Measurements from ENCODE around the gene SCUBE1.

DNA sequence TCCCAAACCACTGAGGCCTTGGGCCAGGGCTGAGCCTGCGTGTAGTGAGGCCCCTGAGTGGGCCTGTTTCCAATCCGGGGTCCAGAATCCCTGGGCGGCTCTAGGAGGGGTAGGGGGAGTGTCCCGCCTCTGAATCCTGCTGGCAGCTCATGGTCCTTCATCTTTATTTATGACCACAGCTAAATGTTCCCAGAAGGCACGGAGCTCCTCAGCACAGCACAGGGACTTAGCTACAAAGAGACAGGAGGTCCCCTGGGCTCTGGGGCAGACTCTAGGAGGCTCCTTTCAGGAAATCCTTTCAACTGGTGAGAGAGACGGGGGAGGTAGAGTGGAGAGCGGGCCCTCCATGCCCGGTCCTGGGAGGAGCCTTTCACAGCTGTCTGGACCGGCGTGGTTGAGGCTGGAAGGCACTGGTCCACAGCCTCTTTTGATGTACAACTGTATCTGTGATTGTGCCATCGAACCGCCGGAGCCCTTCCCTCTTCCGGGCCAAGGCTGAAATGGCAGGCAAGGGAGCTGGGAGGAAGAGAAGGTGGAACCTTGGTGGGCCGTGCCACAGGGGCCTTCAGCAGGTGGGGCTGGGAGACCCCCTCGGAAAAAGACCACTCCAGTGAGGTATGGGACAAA is 46.8 kb downstream of the SCUBE1 start:
- TF ChIP-seq JUN (IDR thresholded peaks at IDR 0.05; ENCODE audit: borderline replicate concordance, insufficient read depth, insufficient read length, low read depth) (no peak), CTCF (IDR thresholded peaks at IDR 0.05; ENCODE audit: extremely low read depth in 1 of 2, insufficient read depth in 1 of 2, low read depth in 1 of 2, low read length in 2 of 2) (no peak), POLR2A (IDR thresholded peaks at IDR 0.05; ENCODE audit: low read depth, low read length) (no peak), FOS (IDR thresholded peaks at IDR 0.05; ENCODE audit: borderline replicate concordance, insufficient read depth, low read length) (no peak)

Data from endothelial cell of umbilical vein (primary cell).